Adrenal gland (tissue), 12 donors: ENCODE data around the gene HIC1. TPM values are rescaled to one million over a fixed set of nuclear protein-coding genes. Genes with fewer than 3 reads are reported as not detected.

ENCODE experiments used
- DNase-seq, 7 donors: peaks; one replicate each; pipeline ENCODE4 v3.0.0-alpha.2; 2019 to 2020
- H3K27ac ChIP-seq, 5 donors: fragments of 200-600 bp; sonication (generic) in 4 of 5; 1 replicate in 3 of 5; 2 replicates in 2 of 5; pipeline versions ENCODE4 v1.5.1 to v1.8.0; 2016 to 2020; ENCODE audit warnings: mild to moderate bottlenecking in 1 of 5
- H3K27me3 ChIP-seq: fragments of 200-600 bp; 2 replicates; pipeline ENCODE4 v1.8.0; 2021
- H3K36me3 ChIP-seq, 2 donors: fragments of 200-600 bp; replicated peaks in 1 of 2; 1 replicate in 1 of 2; 2 replicates in 1 of 2; pipeline versions ENCODE4 v1.5.1 to v1.8.0; 2018 to 2022
- H3K4me1 ChIP-seq, 2 donors: fragments of 200-600 bp; replicated peaks in 1 of 2; 1 replicate in 1 of 2; 2 replicates in 1 of 2; pipeline versions ENCODE4 v1.5.1 to v1.8.0; 2018 to 2021
- H3K4me3 ChIP-seq, 4 donors: fragments of 200-600 bp; sonication (generic) in 3 of 4; one replicate each; pipeline ENCODE4 v1.5.1; 2016 to 2018
- H3K9me3 ChIP-seq, 3 donors: fragments of 200-600 bp; sonication (generic) in 1 of 3; replicated peaks in 1 of 3; 1 replicate in 2 of 3; 2 replicates in 1 of 3; pipeline versions ENCODE4 v1.5.1 to v1.8.0; 2016 to 2021
- POLR2A ChIP-seq, 2 donors: fragments of 450-650 bp; IDR thresholded peaks; one replicate each; pipeline ENCODE4 v1.6.1; 2017; ENCODE audit warnings: antibody characterized with exemption in 2 of 2, mild to moderate bottlenecking in 2 of 2, moderate library complexity in 1 of 2
- WGBS, 4 donors: extraction: QIAGEN DNeasy Blood & Tissue Kit in 2 of 4; methylation state at CpG; one replicate each; pipeline versions ENCODE4 v1.1.5 to v1.1.7; 2013 to 2017; 5-methylcytosine and 5-hydroxymethylcytosine counted together
- intact Hi-C, 2 donors: fragments of 100-400 bp; cut with DNase I; formaldehyde crosslinking; loops; one replicate each; pipeline versions ENCODE4 v1.14.1 to v1.15.0; 2022 to 2023
- polyA plus RNA-seq, 3 donors: library from polyadenylated mRNA; stranded (reverse); fragments of 200-250 nt in 2 of 3; fragments of 350-450 nt in 1 of 3; fragmentation: Illumina TruSeq in 1 of 3; extraction: RNeasy Lipid Tissue Mini Kit (QIAGEN cat#74804) in 1 of 3; gene quantifications; one replicate each; pipeline ENCODE4 v1.2.3, GENCODE V29; 2013 to 2014
- total RNA-seq, 9 donors: library from RNA; depleted of rRNA in 4 of 9; stranded (reverse); fragments of >200 nt in 4 of 9; fragments of 120-200 nt in 1 of 9; fragmentation: NEBNext Ultra II Directional in 1 of 9; extraction: Animal tissue kit (Norgen Biotek cat#: 25700) in 1 of 9; gene quantifications; one replicate each; pipeline versions ENCODE4 v1.1.0 to v1.2.4, GENCODE V29; 2013 to 2023
- TF ChIP-seq, protein P1 (sequence below), 6 experiments: fragments of 450-650 bp in 4 of 6; fragments of 200-600 bp in 2 of 6; sonication (generic) in 1 of 6; IDR thresholded peaks; 1 replicate in 5 of 6; 2 replicates in 1 of 6; pipeline versions ENCODE4 v1.5.1 to v1.8.0; 2016 to 2021; ENCODE audit warnings: antibody characterized with exemption in 6 of 6, mild to moderate bottlenecking in 2 of 6, moderate library complexity in 1 of 6
- donor health status: healthy with polysubstance abuse.
- donor health status: Bipolar disorder and iron deficiency.
- donor health status: DM: yes; HTN: yes; CAD: no.
- donor health status: DM: no; HTN: no; CAD: no.
- donor health status: DM: no; HTN: no; CAD: no.
- donor health status: DM: yes; HTN: yes; CAD: no.

HIC1 gene
- total and polyA plus RNA-seq, 12 donors: 0.92 to 61.8 (median 23.9) TPM

DNA sequence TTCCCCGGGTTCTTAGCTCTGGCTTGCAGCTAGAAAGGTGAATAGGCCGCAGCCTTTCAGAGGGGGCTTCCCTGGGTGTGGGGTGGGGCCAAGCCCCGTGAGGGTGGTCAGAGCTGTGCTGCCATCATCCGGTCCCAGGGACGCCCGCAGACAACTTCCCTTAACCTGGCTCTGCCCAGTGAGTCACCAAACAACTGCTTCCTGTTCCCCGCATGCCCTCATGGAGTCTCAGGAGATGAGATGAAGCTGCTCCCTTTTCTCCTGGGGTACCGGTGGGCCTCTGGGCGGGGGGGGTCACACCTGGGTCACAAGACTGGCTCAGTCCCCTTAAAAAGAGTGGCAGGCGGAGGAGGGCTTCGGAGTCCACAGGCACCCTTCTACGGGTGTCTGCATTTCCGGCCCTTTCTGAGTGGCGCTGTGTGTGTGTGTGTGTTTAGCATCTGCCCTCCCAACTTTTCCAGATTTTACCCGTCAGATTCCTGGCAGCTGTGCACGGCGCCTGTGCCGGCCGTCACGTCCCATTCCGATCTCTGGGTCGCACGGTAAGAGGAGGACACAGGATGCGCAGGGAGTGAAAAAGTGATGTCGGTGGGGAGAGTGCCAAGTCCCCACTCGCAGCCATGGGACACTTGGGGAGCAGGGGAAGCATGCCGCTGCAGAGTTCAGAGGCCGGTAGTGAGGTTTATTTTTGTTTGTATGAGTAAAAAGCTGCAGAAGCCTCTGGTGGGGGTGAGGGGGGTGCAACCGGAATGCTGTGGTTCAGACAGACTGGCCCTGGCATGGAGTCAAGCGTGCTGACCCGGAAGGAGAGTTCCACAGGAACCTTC lies 16.8 kb downstream of the HIC1 start:
- TF ChIP-seq, protein P1, sequence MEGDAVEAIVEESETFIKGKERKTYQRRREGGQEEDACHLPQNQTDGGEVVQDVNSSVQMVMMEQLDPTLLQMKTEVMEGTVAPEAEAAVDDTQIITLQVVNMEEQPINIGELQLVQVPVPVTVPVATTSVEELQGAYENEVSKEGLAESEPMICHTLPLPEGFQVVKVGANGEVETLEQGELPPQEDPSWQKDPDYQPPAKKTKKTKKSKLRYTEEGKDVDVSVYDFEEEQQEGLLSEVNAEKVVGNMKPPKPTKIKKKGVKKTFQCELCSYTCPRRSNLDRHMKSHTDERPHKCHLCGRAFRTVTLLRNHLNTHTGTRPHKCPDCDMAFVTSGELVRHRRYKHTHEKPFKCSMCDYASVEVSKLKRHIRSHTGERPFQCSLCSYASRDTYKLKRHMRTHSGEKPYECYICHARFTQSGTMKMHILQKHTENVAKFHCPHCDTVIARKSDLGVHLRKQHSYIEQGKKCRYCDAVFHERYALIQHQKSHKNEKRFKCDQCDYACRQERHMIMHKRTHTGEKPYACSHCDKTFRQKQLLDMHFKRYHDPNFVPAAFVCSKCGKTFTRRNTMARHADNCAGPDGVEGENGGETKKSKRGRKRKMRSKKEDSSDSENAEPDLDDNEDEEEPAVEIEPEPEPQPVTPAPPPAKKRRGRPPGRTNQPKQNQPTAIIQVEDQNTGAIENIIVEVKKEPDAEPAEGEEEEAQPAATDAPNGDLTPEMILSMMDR (IDR thresholded peaks at IDR 0.05): no peak
- no peak for TF ChIP-seq POLR2A (IDR thresholded peaks at IDR 0.05)
- H3K36me3 ChIP-seq: peaks cover 0 to 8% of the 10 kb centered on the region in 2 donors
- H3K4me1 ChIP-seq: peaks cover 6 to 51% of the 10 kb centered on the region in 2 donors
- intact Hi-C loops: no loop called here
- no peak overlapping the region for H3K4me3 ChIP-seq
- peak in 6 of 7 donors; percentile 58 to 83 (median 67) for DNase-seq
- H3K27me3 ChIP-seq: no peaks in the 10 kb centered on the region
- H3K27ac ChIP-seq: peak overlapping the region in 4 of 5 donors; percentile 71 to 91 (median 82)
- WGBS, 4 donors: 60 to 75% (median 63%) methylated on average over 25 to 31 of the region's 31 CpGs
- H3K9me3 ChIP-seq: no peaks in the 10 kb centered on the region

DNA sequence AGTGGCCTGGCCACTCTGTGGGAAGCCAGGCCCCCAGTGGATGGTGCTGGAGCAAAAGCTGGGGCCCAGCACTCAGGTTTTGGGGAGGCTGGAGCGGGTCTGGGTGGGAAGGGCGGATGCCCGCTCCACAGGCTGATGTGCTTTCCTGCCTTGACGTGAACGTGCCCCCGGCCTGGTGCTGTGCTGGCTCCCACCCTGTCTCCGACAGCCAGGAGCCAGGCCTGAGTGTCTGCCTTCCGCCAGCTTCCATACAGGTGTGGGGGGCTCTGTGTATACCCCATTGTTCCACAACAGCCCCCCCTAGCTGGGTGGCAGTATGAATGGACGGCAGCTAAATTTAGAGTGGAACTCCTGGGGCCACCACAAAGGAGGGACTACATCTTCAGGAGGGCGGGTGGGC lies 20.0 kb downstream of the HIC1 start:
- H3K36me3 ChIP-seq: peaks cover 0 to 26% of the 10 kb centered on the region in 2 donors
- H3K4me1 ChIP-seq: peaks cover 0 to 33% of the 10 kb centered on the region in 2 donors
- intact Hi-C loops: no loop called here
- no peak overlapping the region for H3K4me3 ChIP-seq
- H3K9me3 ChIP-seq: no peaks in the 10 kb centered on the region
- no peak for TF ChIP-seq POLR2A (IDR thresholded peaks at IDR 0.05)
- TF ChIP-seq, protein P1 (IDR thresholded peaks at IDR 0.05): no peak
- no peaks in the 10 kb centered on the region for H3K27me3 ChIP-seq
- 74 to 87% (median 84%) methylated on average over 7 to 10 of the region's 10 CpGs for WGBS, 4 donors
- DNase-seq: peak in 1 of 7 donors; percentile 50
- H3K27ac ChIP-seq: peak overlapping the region in 2 of 5 donors; percentile 76 to 85

DNA sequence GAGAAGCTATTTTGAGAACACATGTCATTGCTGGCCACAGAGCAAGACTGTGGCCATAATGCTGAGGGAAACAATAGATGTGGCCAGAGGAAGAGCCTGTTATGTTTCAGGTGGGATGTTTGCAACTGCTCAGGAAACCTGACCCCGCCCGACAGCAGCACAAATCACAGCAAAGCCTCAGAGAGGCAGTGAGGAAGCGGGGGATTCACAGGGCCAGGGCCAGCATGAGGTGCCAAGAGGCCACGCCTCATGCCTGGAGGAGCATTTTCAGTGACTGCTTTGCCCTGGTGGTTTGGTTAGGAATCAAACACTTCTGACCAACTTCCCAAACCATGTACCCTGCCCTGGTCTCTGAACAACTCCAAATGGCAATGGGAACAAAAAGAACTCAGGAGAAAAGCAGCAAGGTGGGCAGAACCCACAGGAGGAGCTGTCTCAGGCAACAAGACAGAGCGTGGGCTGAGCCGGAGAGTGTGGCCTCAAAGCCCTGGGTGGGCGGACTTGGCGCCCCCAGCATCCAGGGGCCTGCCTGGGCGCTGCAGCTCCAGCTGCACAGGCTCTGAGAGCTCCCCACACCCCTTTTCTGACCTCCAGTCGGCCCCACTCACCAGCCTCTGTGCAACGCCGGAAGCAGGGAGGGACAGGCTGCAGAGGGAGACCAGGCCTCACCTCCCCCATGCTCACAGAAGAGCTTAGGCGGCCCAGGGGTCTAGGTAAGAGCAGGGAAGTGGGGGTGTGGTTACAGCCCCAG lies 20.6 kb downstream of the HIC1 start:
- no peak for TF ChIP-seq POLR2A (IDR thresholded peaks at IDR 0.05)
- TF ChIP-seq, protein P1 (IDR thresholded peaks at IDR 0.05): no peak
- 45 to 89% (median 71%) methylated on average over 10 to 13 of the region's 13 CpGs for WGBS, 4 donors
- Histone ChIP-seq H3K27me3 (no peaks in the 10 kb centered on the region), H3K36me3 (peaks cover 0 to 32% of the 10 kb centered on the region in 2 donors), H3K9me3 (no peaks in the 10 kb centered on the region), H3K4me3 (no peak overlapping the region), H3K4me1 (peaks cover 0 to 32% of the 10 kb centered on the region in 2 donors), H3K27ac (peak overlapping the region in 4 of 5 donors; percentile 1 to 85 (median 42))
- peak in 1 of 7 donors; percentile 58 for DNase-seq
- intact Hi-C loops: no loop called here
